IMR-90 (cell line): ENCODE measurements around the gene DISC1. TPM values are rescaled to one million over a fixed set of nuclear protein-coding genes. Genes with fewer than 3 reads are reported as not detected.

Experiments
- ATAC-seq: fragments of 200-7000 bp; cut with Tn5 transposase; 2 replicates; pipeline ENCODE4 v1.9.1; 2020; ENCODE audit warnings: low read depth, mild to moderate bottlenecking, moderate library complexity
- BruUV-seq: library from RNA; stranded (reverse); fragments of 400-500 nt; replicated peaks from 2 replicates; lab custom pipeline; 2021; lab: Mats Ljungman, UMichigan
- CTCF ChIA-PET: fragments of 300-600 bp; formaldehyde crosslinking; extraction: SDS; loops from one replicate; lab custom pipeline; 2021; ENCODE audit warnings: antibody characterized with exemption; lab: Yijun Ruan, JAX
- POLR2A ChIA-PET: fragments of 300-600 bp; sonication (Branson Sonifier 250); formaldehyde crosslinking; loops from one replicate; lab custom pipeline; 2022; ENCODE audit warnings: antibody characterized with exemption; ENCODE audit not compliant: unreplicated experiment; lab: Charles Lee
- DNase-seq: peaks from one replicate; pipeline ENCODE4 v3.0.0; 2013
- H2AFZ ChIP-seq: replicated peaks from 2 replicates; pipeline ENCODE3; 2013; ENCODE audit warnings: low read length, mild to moderate bottlenecking; ENCODE audit not compliant: poor library complexity
- H2AK5ac ChIP-seq: 2 replicates; pipeline ENCODE4 v1.6.1; 2013; ENCODE audit warnings: low read depth, low read length, inconsistent platforms
- H2AK9ac ChIP-seq: replicated peaks from 2 replicates; pipeline ENCODE3; 2013; ENCODE audit warnings: mild to moderate bottlenecking, low read depth, low read length, moderate library complexity; ENCODE audit not compliant: poor library complexity
- H2BK120ac ChIP-seq: 2 replicates; pipeline ENCODE4 v1.6.1; 2013; ENCODE audit warnings: low read depth, low read length, inconsistent platforms
- H2BK15ac ChIP-seq: 3 replicates; pipeline ENCODE4 v1.6.1; 2013; ENCODE audit warnings: low read depth, low read length, inconsistent platforms
- H2BK20ac ChIP-seq: 2 replicates; pipeline ENCODE4 v1.6.1; 2013; ENCODE audit warnings: low read depth, mild to moderate bottlenecking, inconsistent platforms, low read length, moderate library complexity
- H2BK5ac ChIP-seq: 2 replicates; pipeline ENCODE4 v1.6.1; 2013; ENCODE audit warnings: mild to moderate bottlenecking, low read depth, low read length, inconsistent platforms; ENCODE audit not compliant: poor library complexity, severe bottlenecking
- H3K14ac ChIP-seq: replicated peaks from 2 replicates; pipeline ENCODE4 v1.6.1; 2013; ENCODE audit warnings: low read depth, low read length, inconsistent platforms
- H3K18ac ChIP-seq: 2 replicates; pipeline ENCODE4 v1.6.1; 2013; ENCODE audit warnings: low read depth, low read length, control low read depth
- H3K23ac ChIP-seq: 2 replicates; pipeline ENCODE4 v1.6.1; 2013; ENCODE audit warnings: low read depth, low read length, inconsistent platforms
- H3K27ac ChIP-seq: 2 replicates; pipeline ENCODE4 v1.5.1; 2013; ENCODE audit warnings: mild to moderate bottlenecking, control low read depth, low read length; ENCODE audit not compliant: insufficient read depth
- H3K27me3 ChIP-seq: 2 replicates; pipeline ENCODE4 v1.6.1; 2013; ENCODE audit warnings: low read length; ENCODE audit not compliant: control insufficient read depth, insufficient read depth
- H3K36me3 ChIP-seq: 2 replicates; pipeline ENCODE4 v1.6.1; 2013; ENCODE audit warnings: low read length, mixed read lengths; ENCODE audit not compliant: control insufficient read depth, insufficient read depth
- H3K4ac ChIP-seq: 2 replicates; pipeline ENCODE4 v1.6.1; 2013; ENCODE audit warnings: low read depth, low read length, inconsistent platforms
- H3K4me1 ChIP-seq: 2 replicates; pipeline ENCODE4 v1.6.1; 2013; ENCODE audit warnings: low read length, mixed read lengths; ENCODE audit not compliant: control insufficient read depth, insufficient read depth
- H3K4me2 ChIP-seq: 2 replicates; pipeline ENCODE4 v1.6.1; 2013; ENCODE audit warnings: low read depth, mild to moderate bottlenecking, control low read depth, low read length, moderate library complexity
- H3K4me3 ChIP-seq: 2 replicates; pipeline ENCODE4 v1.5.1; 2013; ENCODE audit warnings: low read depth, mild to moderate bottlenecking, control low read depth, low read length, moderate library complexity; ENCODE audit not compliant: insufficient read depth
- H3K56ac ChIP-seq: 2 replicates; pipeline ENCODE4 v1.6.1; 2013; ENCODE audit warnings: low read length, inconsistent platforms; ENCODE audit not compliant: insufficient read depth; ENCODE audit errors: extremely low read depth
- H3K79me1 ChIP-seq, 2 experiments: 2 replicates each; pipeline ENCODE4 v1.6.1; 2013; ENCODE audit warnings: low read length in 2 of 2, inconsistent platforms in 1 of 2, low read depth in 1 of 2
- H3K9ac ChIP-seq: 2 replicates; pipeline ENCODE4 v1.6.1; 2013; ENCODE audit warnings: low read depth, low read length, control low read depth
- H3K9me1 ChIP-seq: 2 replicates; pipeline ENCODE4 v1.6.1; 2013; ENCODE audit warnings: low read length, inconsistent platforms; ENCODE audit not compliant: insufficient read depth
- H3K9me3 ChIP-seq: 2 replicates; pipeline ENCODE4 v1.6.1; 2013; ENCODE audit warnings: low read length; ENCODE audit not compliant: control insufficient read depth, insufficient read depth
- H4K20me1 ChIP-seq: 2 replicates; pipeline ENCODE4 v1.6.1; 2013; ENCODE audit warnings: low read length, inconsistent platforms; ENCODE audit not compliant: insufficient read depth
- H4K5ac ChIP-seq: 2 replicates; pipeline ENCODE4 v1.6.1; 2013; ENCODE audit warnings: mild to moderate bottlenecking, low read depth, low read length, control low read depth
- H4K8ac ChIP-seq, 2 experiments: 2 replicates each; pipeline ENCODE4 v1.6.1; 2013; ENCODE audit warnings: low read depth in 2 of 2, low read length in 2 of 2, control low read depth in 1 of 2, inconsistent platforms in 1 of 2
- H4K91ac ChIP-seq: 2 replicates; pipeline ENCODE4 v1.6.1; 2013; ENCODE audit warnings: low read depth, low read length, inconsistent platforms; ENCODE audit not compliant: insufficient read depth
- BHLHE40 ChIP-seq: fragments of 150-350 bp; IDR thresholded peaks from 2 replicates; pipeline ENCODE4 v1.6.1; 2016; ENCODE audit warnings: mild to moderate bottlenecking, low read depth, low read length
- CHD1 ChIP-seq: IDR thresholded peaks from 2 replicates; pipeline ENCODE4 v1.6.1; 2012; ENCODE audit warnings: low read depth, low read length, improper control_type of control experiment
- MAFK ChIP-seq: IDR thresholded peaks from 2 replicates; pipeline ENCODE4 v1.6.1; 2012; ENCODE audit warnings: low read depth, low read length, improper control_type of control experiment
- RFX5 ChIP-seq: IDR thresholded peaks from 2 replicates; pipeline ENCODE4 v1.8.0; 2012; ENCODE audit warnings: low read depth, mild to moderate bottlenecking, low read length, moderate library complexity
- WGBS, 2 experiments: methylation state at CpG; one replicate each; pipeline versions ENCODE4 v1.1.5 to v1.1.7; 2013; ENCODE audit warnings: missing lambda C conversion rate in 2 of 2; ENCODE audit not compliant: insufficient read length in 1 of 2; ENCODE audit errors: extremely low coverage in 2 of 2; 5-methylcytosine and 5-hydroxymethylcytosine counted together
- dilution Hi-C: fragments of 300-500 bp; cut with HindIII; formaldehyde crosslinking; loops from one replicate; pipeline ENCODE4 v1.14.3; 2018; ENCODE audit warnings: low sequenced_read_pairs; ENCODE audit not compliant: unreplicated experiment
- in situ Hi-C: fragments of 300-500 bp; cut with MboI; formaldehyde crosslinking; loops from 3 replicates; pipeline ENCODE4 v1.14.3; 2019; ENCODE audit warnings: low sequenced_read_pairs, inconsistent platforms, mixed read lengths
- intact Hi-C: fragments of 100-400 bp; cut with micrococcal nuclease; formaldehyde crosslinking; loops from 2 replicates; pipeline ENCODE4 v1.10.0; 2022
- polyA plus RNA-seq, 3 experiments: library from polyadenylated mRNA; depleted of rRNA; stranded (reverse); fragments of >200 nt; gene quantifications; 2 replicates each; pipeline ENCODE4 v1.2.3, GENCODE V29; 2012; ENCODE audit warnings: low replicate concordance in 1 of 3
- total RNA-seq: library from RNA; depleted of rRNA; stranded (reverse); fragments of >200 nt; gene quantifications from 2 replicates; pipeline ENCODE4 v1.2.3, GENCODE V29; 2012
- TF ChIP-seq, protein P1 (sequence below): conservative IDR thresholded peaks from 2 replicates; pipeline ENCODE4 v1.5.1; 2012; ENCODE audit warnings: mild to moderate bottlenecking, low read depth, low read length, improper control_type of control experiment
- TF ChIP-seq, protein P2 (sequence below): fragments of 150-350 bp; IDR thresholded peaks from 2 replicates; pipeline ENCODE4 v1.6.1; 2017; ENCODE audit warnings: mild to moderate bottlenecking, antibody characterized with exemption, low read length, low read depth

The DISC1 gene
- total and polyA plus RNA-seq, 2 of the 4 experiments (the other 2 are of a cell fraction): 2.2 to 7.0 TPM

DNA sequence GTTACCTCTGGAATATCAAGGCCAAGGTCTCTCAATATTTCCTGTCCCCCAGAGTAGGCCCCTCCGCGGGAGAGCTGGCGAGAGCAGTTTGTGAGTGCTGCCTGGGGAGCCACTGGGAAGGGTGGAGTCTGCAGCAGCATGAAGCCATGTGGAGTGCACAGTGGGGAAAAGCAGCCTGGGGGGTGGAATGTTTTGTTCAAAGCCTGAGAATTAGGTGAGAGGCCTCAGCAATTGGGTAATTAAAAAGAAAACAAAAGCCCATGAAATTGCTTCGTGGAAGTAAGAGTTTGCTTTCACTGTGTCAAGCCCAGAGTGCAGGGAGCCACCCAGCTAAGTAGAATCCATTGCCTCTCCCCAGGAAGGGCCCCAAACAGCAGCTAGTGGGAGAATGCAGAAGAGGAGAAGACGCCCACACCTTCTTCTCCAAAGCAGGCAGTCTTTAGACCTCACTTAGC, 30.2 kb upstream of the DISC1 start:
- Histone ChIP-seq H3K9me3 (no peaks in the 10 kb centered on the region), H3K27me3 (no peaks in the 10 kb centered on the region), H3K18ac (no peak overlapping the region), H2AK9ac (no peak overlapping the region), H3K9ac (no peak overlapping the region), H3K4ac (no peak overlapping the region), H2AFZ (no peak overlapping the region), H2BK5ac (no peak overlapping the region), H3K4me2 (no peak overlapping the region), H4K91ac (no peak overlapping the region), H3K4me1 (peaks cover 7% of the 10 kb centered on the region), H2BK120ac (no peak overlapping the region), H3K23ac (no peak overlapping the region), H4K8ac (no peak overlapping the region), H3K27ac (no peak overlapping the region), H2BK15ac (no peak overlapping the region), H3K4me3 (no peak overlapping the region), H3K56ac (no peak overlapping the region), H3K36me3 (no peaks in the 10 kb centered on the region), H3K9me1 (no peaks in the 10 kb centered on the region), H2AK5ac (no peak overlapping the region), H2BK20ac (no peak overlapping the region), H3K14ac (no peak overlapping the region), H4K5ac (no peak overlapping the region), H3K79me1 (no peaks in the 10 kb centered on the region), H4K20me1 (no peaks in the 10 kb centered on the region)
- DNase-seq (no peak), ATAC-seq (peak; percentile 44; the same call in 1 of the 2 replicates)
- CTCF ChIA-PET: no interaction called here
- WGBS, 2 experiments: 50% methylated on average over 1 of the region's 5 CpGs; no CpG with 5 or more reads in 1 of the 2 experiments
- TF ChIP-seq MAFK: no peak
- no peak for TF ChIP-seq CHD1
- TF ChIP-seq BHLHE40: no peak
- TF ChIP-seq, protein P1, sequence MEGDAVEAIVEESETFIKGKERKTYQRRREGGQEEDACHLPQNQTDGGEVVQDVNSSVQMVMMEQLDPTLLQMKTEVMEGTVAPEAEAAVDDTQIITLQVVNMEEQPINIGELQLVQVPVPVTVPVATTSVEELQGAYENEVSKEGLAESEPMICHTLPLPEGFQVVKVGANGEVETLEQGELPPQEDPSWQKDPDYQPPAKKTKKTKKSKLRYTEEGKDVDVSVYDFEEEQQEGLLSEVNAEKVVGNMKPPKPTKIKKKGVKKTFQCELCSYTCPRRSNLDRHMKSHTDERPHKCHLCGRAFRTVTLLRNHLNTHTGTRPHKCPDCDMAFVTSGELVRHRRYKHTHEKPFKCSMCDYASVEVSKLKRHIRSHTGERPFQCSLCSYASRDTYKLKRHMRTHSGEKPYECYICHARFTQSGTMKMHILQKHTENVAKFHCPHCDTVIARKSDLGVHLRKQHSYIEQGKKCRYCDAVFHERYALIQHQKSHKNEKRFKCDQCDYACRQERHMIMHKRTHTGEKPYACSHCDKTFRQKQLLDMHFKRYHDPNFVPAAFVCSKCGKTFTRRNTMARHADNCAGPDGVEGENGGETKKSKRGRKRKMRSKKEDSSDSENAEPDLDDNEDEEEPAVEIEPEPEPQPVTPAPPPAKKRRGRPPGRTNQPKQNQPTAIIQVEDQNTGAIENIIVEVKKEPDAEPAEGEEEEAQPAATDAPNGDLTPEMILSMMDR: no peak
- TF ChIP-seq, protein P2, sequence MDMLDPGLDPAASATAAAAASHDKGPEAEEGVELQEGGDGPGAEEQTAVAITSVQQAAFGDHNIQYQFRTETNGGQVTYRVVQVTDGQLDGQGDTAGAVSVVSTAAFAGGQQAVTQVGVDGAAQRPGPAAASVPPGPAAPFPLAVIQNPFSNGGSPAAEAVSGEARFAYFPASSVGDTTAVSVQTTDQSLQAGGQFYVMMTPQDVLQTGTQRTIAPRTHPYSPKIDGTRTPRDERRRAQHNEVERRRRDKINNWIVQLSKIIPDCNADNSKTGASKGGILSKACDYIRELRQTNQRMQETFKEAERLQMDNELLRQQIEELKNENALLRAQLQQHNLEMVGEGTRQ: no peak
- no peak for TF ChIP-seq RFX5
- intact Hi-C loops: no loop called here
- dilution Hi-C loops: no loop called here
- POLR2A ChIA-PET: no interaction called here
- in situ Hi-C loops: no loop called here
- BruUV-seq: no TSS peak
